HCT116 (cell line): ENCODE measurements around the gene GRK2. TPM values are rescaled to one million over a fixed set of nuclear protein-coding genes. Genes with fewer than 3 reads are reported as not detected.

Experiments used
- ATAC-seq: fragments of 200-7000 bp; cut with Tn5 transposase; 2 replicates; pipeline ENCODE4 v1.9.1; 2020; ENCODE audit warnings: mild to moderate bottlenecking, moderate library complexity
- BruUV-seq: library from RNA; stranded (reverse); fragments of 400-500 nt; replicated peaks from 2 replicates; lab custom pipeline; 2021; lab: Mats Ljungman, UMichigan
- CTCF ChIA-PET: fragments of 300-600 bp; sonication (Branson Sonifier 250); formaldehyde crosslinking; loops from one replicate; lab custom pipeline; 2021; ENCODE audit warnings: antibody characterized with exemption; lab: Charles Lee
- POLR2A ChIA-PET: fragments of 300-600, 350-600 bp; sonication (Branson Sonifier 250); formaldehyde crosslinking; loops from one replicate; lab custom pipeline; 2021; ENCODE audit warnings: antibody characterized with exemption; lab: Charles Lee
- RAD21 ChIA-PET, 2 experiments: fragments of 300-600 bp; sonication (Branson Sonifier 250); formaldehyde crosslinking; loops; one replicate each; lab custom pipeline; 2023; ENCODE audit warnings: low total read pairs in 2 of 2; ENCODE audit not compliant: uncharacterized antibody in 2 of 2, unreplicated experiment in 2 of 2, low non-redundant PET in 1 of 2; lab: Charles Lee
- DNase-seq: peaks from one replicate; pipeline ENCODE4 v3.0.0-alpha.2; 2010; ENCODE audit warnings: low read depth, low spot score
- H2AFZ ChIP-seq: fragments of 200-600 bp; shearing (Covaris generic), sonication (generic); 2 replicates; pipeline ENCODE4 v1.6.1; 2017; ENCODE audit warnings: low read depth, mixed run types, mixed read lengths, antibody characterized with exemption, low read length; ENCODE audit not compliant: poor library complexity, severe bottlenecking
- H3K27ac ChIP-seq: 2 replicates; pipeline ENCODE4 v1.5.1; 2012; ENCODE audit warnings: low read depth, low read length
- H3K27me3 ChIP-seq: fragments of 200-600 bp; sonication (generic); 2 replicates; pipeline ENCODE4 v1.6.1; 2016; ENCODE audit warnings: mixed run types, low read length, mixed read lengths; ENCODE audit not compliant: insufficient read depth
- H3K36me3 ChIP-seq, 2 experiments: fragments of 200-500 bp in 1 of 2; fragments of 200-600 bp in 1 of 2; sonication (Bioruptor generic) in 1 of 2; sonication (generic) in 1 of 2; 2 replicates each; pipeline versions ENCODE4 v1.5.1 to v1.6.1; 2014 to 2016; ENCODE audit warnings: low read length in 2 of 2, inconsistent platforms in 1 of 2, mixed read lengths in 1 of 2, mixed run types in 1 of 2; ENCODE audit not compliant: insufficient read depth in 2 of 2, control insufficient read depth in 1 of 2
- H3K4me1 ChIP-seq, 2 experiments: fragments of 200-600 bp in 1 of 2; sonication (generic) in 1 of 2; 2 replicates each; pipeline versions ENCODE4 v1.5.1 to v1.6.1; 2012 to 2017; ENCODE audit warnings: low read length in 2 of 2, inconsistent platforms in 1 of 2, mild to moderate bottlenecking in 1 of 2, mixed read lengths in 1 of 2, mixed run types in 1 of 2, moderate library complexity in 1 of 2; ENCODE audit not compliant: insufficient read depth in 2 of 2, control insufficient read depth in 1 of 2
- H3K4me2 ChIP-seq: fragments of 200-600 bp; sonication (generic); 2 replicates; pipeline ENCODE4 v1.6.1; 2017; ENCODE audit warnings: mixed run types, low read length, mixed read lengths
- H3K4me3 ChIP-seq, 2 experiments: fragments of 200-600 bp in 1 of 2; sonication (generic) in 1 of 2; replicated peaks in 1 of 2; 2 replicates each; pipeline ENCODE4 v1.5.1; 2011 to 2016; ENCODE audit warnings: low read length in 2 of 2, control low read depth in 1 of 2, low read depth in 1 of 2, mild to moderate bottlenecking in 1 of 2, mixed read lengths in 1 of 2, mixed run types in 1 of 2
- H3K79me2 ChIP-seq: fragments of 200-600 bp; sonication (generic); 2 replicates; pipeline ENCODE4 v1.6.1; 2017; ENCODE audit warnings: mild to moderate bottlenecking, mixed run types, low read length, moderate library complexity, mixed read lengths; ENCODE audit not compliant: insufficient read depth
- H3K9ac ChIP-seq: fragments of 200-600 bp; sonication (generic); 2 replicates; pipeline ENCODE4 v1.6.1; 2016; ENCODE audit warnings: low read length, mixed read lengths
- H3K9me2 ChIP-seq: fragments of 200-600 bp; sonication (generic), shearing (Covaris generic); 2 replicates; pipeline ENCODE4 v1.6.1; 2017; ENCODE audit warnings: mixed run types, mild to moderate bottlenecking, moderate library complexity; ENCODE audit not compliant: insufficient read depth
- H3K9me3 ChIP-seq, 2 experiments: fragments of 200-500 bp in 1 of 2; fragments of 200-600 bp in 1 of 2; sonication (Bioruptor generic) in 1 of 2; sonication (generic) in 1 of 2; 2 replicates each; pipeline ENCODE4 v1.6.1; 2014 to 2017; ENCODE audit warnings: low read length in 2 of 2, mixed read lengths in 2 of 2, inconsistent platforms in 1 of 2, low read depth in 1 of 2, mild to moderate bottlenecking in 1 of 2, mixed run types in 1 of 2, moderate library complexity in 1 of 2; ENCODE audit not compliant: control insufficient read depth in 1 of 2, insufficient read depth in 1 of 2
- H4K20me1 ChIP-seq: fragments of 200-600 bp; sonication (generic), shearing (Covaris generic); 2 replicates; pipeline ENCODE4 v1.6.1; 2017; ENCODE audit warnings: mixed run types, mild to moderate bottlenecking, moderate library complexity; ENCODE audit not compliant: insufficient read depth
- CEBPB ChIP-seq: IDR thresholded peaks from 2 replicates; pipeline ENCODE4 v1.6.1; 2012; ENCODE audit warnings: low read depth
- EGR1 ChIP-seq: IDR thresholded peaks from 2 replicates; pipeline ENCODE4 v1.6.1; 2012; ENCODE audit warnings: low read depth
- ELF1 ChIP-seq: IDR thresholded peaks from 2 replicates; pipeline ENCODE4 v1.6.1; 2012; ENCODE audit warnings: low read depth, borderline replicate concordance
- EZH2 ChIP-seq: fragments of 200-600 bp; sonication (generic); IDR thresholded peaks from 2 replicates; pipeline ENCODE4 v1.6.1; 2017; ENCODE audit warnings: antibody characterized with exemption, mixed run types
- EZH2phosphoT487 ChIP-seq: fragments of 200-600 bp; IDR thresholded peaks from 2 replicates; pipeline ENCODE4 v1.6.1; 2018; ENCODE audit warnings: antibody characterized with exemption, borderline replicate concordance
- FOSL1 ChIP-seq: IDR thresholded peaks from 2 replicates; pipeline ENCODE4 v1.6.1; 2012; ENCODE audit warnings: low read depth
- POLR2A ChIP-seq: IDR thresholded peaks from 2 replicates; pipeline ENCODE4 v1.7.0; 2011; ENCODE audit warnings: borderline replicate concordance; ENCODE audit not compliant: insufficient read depth, insufficient read length; ENCODE audit errors: extremely low read depth
- YY1 ChIP-seq: IDR thresholded peaks from 2 replicates; pipeline ENCODE4 v1.6.1; 2011; ENCODE audit warnings: low read length, low read depth, moderate library complexity, mild to moderate bottlenecking; ENCODE audit not compliant: insufficient replicate concordance; ENCODE audit errors: extremely low read depth
- ZNF274 ChIP-seq: fragments of 200-500 bp; sonication (Bioruptor generic); IDR thresholded peaks from 2 replicates; pipeline ENCODE4 v1.6.1; 2014; ENCODE audit warnings: mild to moderate bottlenecking, low read depth, low read length, inconsistent platforms
- intact Hi-C: fragments of 100-400 bp; cut with micrococcal nuclease; formaldehyde crosslinking; loops from 2 replicates; pipeline ENCODE4 v1.10.0; 2022
- total RNA-seq: library from RNA; stranded (reverse); gene quantifications from one replicate; pipeline ENCODE4 v1.2.1, GENCODE V29; 2021; ENCODE audit not compliant: unreplicated experiment
- TF ChIP-seq, protein P1 (sequence below): IDR thresholded peaks from 2 replicates; pipeline ENCODE4 v1.6.1; 2012
- TF ChIP-seq, protein P2 (sequence below): IDR thresholded peaks from 2 replicates; pipeline ENCODE4 v1.6.1; 2012; ENCODE audit warnings: low read depth
- TF ChIP-seq, protein P3 (sequence below): IDR thresholded peaks from 2 replicates; pipeline ENCODE4 v1.6.1; 2012

Gene GRK2
- total RNA-seq, 1 experiment from 2014 or later = 83.0 TPM

DNA sequence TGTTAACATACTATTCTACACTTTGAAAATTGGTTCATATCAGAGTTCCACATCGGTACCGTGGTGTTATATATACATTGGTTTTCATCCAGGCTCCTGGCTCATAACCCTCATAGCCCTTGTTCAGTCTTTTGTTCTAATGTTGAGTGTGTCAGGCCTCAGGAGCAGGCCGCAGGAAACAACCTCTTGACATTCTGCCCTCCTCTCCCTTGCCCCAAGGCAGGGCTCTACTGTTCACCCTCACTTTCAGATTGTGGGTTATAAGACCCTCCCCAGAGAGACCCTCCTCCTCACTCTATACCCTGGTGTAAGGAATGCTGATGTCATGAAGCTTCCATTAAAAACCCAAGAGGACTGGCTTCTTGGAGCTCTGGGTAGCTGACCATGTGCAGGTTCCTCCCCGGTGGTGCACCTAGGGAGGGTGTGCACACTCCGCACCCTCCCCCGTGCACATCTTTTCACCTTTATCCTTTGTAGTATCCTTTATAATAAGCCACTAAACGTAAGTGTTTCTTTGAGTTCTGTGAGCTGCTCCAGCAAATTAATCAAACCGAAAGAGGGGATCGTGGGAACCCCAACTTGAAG lies 49.1 kb downstream of the GRK2 start:
- intact Hi-C loops = no loop called here
- POLR2A ChIA-PET = interaction anchor here (2.1 kb wide), 1 partner anchor 12 kb away, joined by 6 read pairs; the partner anchor contains the start of gene SSH3

More for the DNA sequence above, 49.1 kb downstream of the GRK2 start:
- H3K27me3 ChIP-seq = no peaks in the 10 kb centered on the region
- no peak for DNase-seq
- H2AFZ ChIP-seq = no peak overlapping the region
- H3K4me2 ChIP-seq = no peak overlapping the region
- no peaks in the 10 kb centered on the region; a peak in 1 of 4 replicates for H3K36me3 ChIP-seq
- no peaks in the 10 kb centered on the region for H3K9me3 ChIP-seq
- BruUV-seq = no TSS peak
- ChIA-PET RAD21 (interaction anchor here in 1 of 2 experiments (0.5 kb wide), 1 partner anchor 13 kb away, joined by 3 read pairs; no protein-coding TSS in a partner anchor), CTCF (interaction anchor here (3.2 kb wide), 1 partner anchor 66 kb away, joined by 21 read pairs; no protein-coding TSS in a partner anchor)
- H4K20me1 ChIP-seq = no peaks in the 10 kb centered on the region
- no peak for ATAC-seq
- TF ChIP-seq YY1 (no peak), EZH2 (no peak), ZNF274 (no peak), POLR2A (no peak), ELF1 (no peak), EGR1 (no peak), FOSL1 (no peak), EZH2phosphoT487 (no peak), CEBPB (no peak)
- TF ChIP-seq, protein P1, sequence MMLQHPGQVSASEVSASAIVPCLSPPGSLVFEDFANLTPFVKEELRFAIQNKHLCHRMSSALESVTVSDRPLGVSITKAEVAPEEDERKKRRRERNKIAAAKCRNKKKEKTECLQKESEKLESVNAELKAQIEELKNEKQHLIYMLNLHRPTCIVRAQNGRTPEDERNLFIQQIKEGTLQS = no peak
- TF ChIP-seq, protein P2, sequence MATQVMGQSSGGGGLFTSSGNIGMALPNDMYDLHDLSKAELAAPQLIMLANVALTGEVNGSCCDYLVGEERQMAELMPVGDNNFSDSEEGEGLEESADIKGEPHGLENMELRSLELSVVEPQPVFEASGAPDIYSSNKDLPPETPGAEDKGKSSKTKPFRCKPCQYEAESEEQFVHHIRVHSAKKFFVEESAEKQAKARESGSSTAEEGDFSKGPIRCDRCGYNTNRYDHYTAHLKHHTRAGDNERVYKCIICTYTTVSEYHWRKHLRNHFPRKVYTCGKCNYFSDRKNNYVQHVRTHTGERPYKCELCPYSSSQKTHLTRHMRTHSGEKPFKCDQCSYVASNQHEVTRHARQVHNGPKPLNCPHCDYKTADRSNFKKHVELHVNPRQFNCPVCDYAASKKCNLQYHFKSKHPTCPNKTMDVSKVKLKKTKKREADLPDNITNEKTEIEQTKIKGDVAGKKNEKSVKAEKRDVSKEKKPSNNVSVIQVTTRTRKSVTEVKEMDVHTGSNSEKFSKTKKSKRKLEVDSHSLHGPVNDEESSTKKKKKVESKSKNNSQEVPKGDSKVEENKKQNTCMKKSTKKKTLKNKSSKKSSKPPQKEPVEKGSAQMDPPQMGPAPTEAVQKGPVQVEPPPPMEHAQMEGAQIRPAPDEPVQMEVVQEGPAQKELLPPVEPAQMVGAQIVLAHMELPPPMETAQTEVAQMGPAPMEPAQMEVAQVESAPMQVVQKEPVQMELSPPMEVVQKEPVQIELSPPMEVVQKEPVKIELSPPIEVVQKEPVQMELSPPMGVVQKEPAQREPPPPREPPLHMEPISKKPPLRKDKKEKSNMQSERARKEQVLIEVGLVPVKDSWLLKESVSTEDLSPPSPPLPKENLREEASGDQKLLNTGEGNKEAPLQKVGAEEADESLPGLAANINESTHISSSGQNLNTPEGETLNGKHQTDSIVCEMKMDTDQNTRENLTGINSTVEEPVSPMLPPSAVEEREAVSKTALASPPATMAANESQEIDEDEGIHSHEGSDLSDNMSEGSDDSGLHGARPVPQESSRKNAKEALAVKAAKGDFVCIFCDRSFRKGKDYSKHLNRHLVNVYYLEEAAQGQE = no peak
- TF ChIP-seq, protein P3, sequence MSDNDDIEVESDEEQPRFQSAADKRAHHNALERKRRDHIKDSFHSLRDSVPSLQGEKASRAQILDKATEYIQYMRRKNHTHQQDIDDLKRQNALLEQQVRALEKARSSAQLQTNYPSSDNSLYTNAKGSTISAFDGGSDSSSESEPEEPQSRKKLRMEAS = no peak
- no peak overlapping the region for H3K9ac ChIP-seq
- peaks cover 11% of the 10 kb centered on the region; the same call in 1 of the 2 replicates for H3K79me2 ChIP-seq
- peaks cover 13 to 40% of the 10 kb centered on the region in 2 experiments; a peak in 3 of 4 replicates for H3K4me1 ChIP-seq
- H3K9me2 ChIP-seq = no peaks in the 10 kb centered on the region
- no peak overlapping the region for H3K27ac ChIP-seq
- no peak overlapping the region for H3K4me3 ChIP-seq
